ENCODE results near the gene RECK.

RECK gene

DNA sequence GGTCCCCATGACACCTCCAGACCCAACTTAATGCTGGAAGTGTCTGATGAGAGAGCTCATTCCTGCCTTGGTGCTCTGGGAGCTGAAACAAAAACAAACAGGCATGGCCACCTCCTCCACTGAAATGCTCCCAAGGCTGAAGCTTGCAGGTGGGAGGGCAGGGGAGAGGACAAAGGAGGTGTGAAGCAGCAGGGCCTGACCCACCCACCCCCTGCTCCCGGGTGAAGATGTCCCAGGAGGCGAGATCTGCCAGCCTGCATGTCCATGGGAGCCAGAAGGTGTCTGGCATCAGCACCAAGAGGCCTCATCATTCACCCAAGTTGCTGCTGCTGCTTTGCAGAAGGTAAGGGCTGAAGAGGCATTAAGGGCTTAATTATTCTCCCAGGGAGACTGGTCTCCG, 128.3 kb downstream of the RECK start:
- no peak for DNase-seq (ENCODE audit: extremely low read depth, low read depth)
- TF ChIP-seq, protein P1, sequence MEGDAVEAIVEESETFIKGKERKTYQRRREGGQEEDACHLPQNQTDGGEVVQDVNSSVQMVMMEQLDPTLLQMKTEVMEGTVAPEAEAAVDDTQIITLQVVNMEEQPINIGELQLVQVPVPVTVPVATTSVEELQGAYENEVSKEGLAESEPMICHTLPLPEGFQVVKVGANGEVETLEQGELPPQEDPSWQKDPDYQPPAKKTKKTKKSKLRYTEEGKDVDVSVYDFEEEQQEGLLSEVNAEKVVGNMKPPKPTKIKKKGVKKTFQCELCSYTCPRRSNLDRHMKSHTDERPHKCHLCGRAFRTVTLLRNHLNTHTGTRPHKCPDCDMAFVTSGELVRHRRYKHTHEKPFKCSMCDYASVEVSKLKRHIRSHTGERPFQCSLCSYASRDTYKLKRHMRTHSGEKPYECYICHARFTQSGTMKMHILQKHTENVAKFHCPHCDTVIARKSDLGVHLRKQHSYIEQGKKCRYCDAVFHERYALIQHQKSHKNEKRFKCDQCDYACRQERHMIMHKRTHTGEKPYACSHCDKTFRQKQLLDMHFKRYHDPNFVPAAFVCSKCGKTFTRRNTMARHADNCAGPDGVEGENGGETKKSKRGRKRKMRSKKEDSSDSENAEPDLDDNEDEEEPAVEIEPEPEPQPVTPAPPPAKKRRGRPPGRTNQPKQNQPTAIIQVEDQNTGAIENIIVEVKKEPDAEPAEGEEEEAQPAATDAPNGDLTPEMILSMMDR (IDR thresholded peaks at IDR 0.05; ENCODE audit: low read depth, low read length, missing control alignments) = no peak
- H3K4me3 ChIP-seq (replicated peaks; ENCODE audit: low read depth, low read length) = no peak overlapping the region

DNA sequence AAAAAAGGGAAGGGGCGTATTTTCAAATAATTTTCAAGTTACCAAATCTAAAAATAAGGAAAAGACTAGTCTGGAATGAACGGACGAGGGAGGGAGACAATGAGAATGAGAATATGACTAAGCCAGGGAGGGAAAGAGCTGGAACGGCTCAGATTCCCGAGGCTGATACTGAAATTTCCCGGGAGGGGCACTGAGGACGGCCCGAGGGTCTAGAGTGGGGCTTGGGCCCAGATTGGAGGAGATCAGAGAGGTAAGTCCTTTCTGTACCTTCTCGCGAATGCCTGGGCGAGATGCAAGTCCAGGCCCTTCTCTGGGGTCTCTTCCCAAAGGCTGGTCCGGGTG, 129.1 kb downstream of the RECK start:
- no peak overlapping the region for H3K4me3 ChIP-seq (replicated peaks; ENCODE audit: low read depth, low read length)
- TF ChIP-seq, protein P1 (IDR thresholded peaks at IDR 0.05; ENCODE audit: low read depth, low read length, missing control alignments) = no peak
- DNase-seq (ENCODE audit: extremely low read depth, low read depth) = no peak

DNA sequence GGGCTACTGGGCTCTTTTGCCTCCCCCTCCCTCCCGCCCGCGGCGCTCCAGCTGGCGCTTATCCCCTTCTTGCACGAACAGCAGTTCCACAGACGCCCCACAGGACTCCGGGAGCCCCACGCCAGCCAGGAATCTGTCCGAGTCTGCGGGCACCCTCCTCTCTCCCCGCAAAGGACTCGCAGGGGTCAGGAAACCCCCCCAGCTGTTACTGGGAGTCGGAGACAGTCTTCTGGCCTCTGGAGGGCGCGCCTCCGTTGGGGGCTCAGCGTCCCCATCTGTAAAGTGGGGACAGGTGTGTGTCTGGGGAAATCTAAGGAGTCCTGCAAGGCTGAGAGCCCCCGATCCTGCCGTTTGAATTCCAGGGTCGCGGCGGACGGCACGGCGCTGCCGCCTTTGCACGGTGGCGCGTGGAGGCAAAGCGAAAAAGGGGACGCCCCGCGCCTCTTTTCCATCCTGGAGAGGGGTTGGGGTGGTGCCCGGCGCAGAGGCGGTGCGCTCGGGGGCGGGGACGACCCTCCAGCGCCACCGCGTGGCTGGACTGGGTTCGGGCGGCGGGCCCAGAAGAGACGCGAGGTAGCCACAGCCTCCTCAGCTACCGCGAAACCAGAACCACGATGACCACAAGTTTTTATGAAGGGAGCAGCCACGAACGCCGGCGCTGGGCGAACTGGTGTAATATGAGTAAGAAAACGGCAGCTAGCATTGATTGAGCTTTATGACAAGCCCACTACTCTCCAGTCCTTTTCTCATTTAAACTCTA, 129.6 kb downstream of the RECK start:
- peak; percentile 49 for DNase-seq (ENCODE audit: extremely low read depth, low read depth)
- peak overlapping the region; percentile 44 for H3K4me3 ChIP-seq (replicated peaks; ENCODE audit: low read depth, low read length)
- TF ChIP-seq, protein P1 (IDR thresholded peaks at IDR 0.05; ENCODE audit: low read depth, low read length, missing control alignments) = peak; percentile 83

DNA sequence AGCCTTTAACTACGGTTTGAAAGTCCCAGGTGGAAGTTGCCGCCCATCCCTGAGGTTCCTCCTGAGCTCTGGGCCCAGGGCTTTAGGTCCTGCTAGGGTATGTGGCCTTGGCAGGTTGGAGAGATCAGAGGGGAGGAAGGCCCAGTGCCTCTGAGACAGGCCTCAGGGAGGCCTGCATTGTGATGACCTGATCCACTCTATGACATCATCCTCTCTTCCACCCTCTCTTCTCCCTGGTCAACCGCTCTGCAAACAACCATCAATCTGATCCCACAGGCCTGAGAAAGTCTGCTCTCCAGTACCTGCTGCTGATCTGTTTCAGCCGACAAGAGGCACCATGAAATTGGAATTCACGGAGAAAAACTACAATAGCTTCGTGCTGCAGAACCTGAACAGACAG, 132.5 kb downstream of the RECK start, which contains the start of gene CCIN:
Gene CCIN, plus strand, starts transcription at position 223 of the 400 bp plus-strand sequence. Its CDS starts 115 bp downstream, at position 338.
- TF ChIP-seq, protein P1 (IDR thresholded peaks at IDR 0.05; ENCODE audit: low read depth, low read length, missing control alignments) = no peak
- no peak for DNase-seq (ENCODE audit: extremely low read depth, low read depth)
- H3K4me3 ChIP-seq (replicated peaks; ENCODE audit: low read depth, low read length) = no peak within 1 kb of the TSS

GRCh38 chr9:36169708-36170107, 133.0 kb downstream of the RECK start:
- H3K4me3 ChIP-seq (replicated peaks; ENCODE audit: low read depth, low read length) = no peak overlapping the region
- DNase-seq (ENCODE audit: extremely low read depth, low read depth) = no peak
- TF ChIP-seq, protein P1 (IDR thresholded peaks at IDR 0.05; ENCODE audit: low read depth, low read length, missing control alignments) = no peak

DNA sequence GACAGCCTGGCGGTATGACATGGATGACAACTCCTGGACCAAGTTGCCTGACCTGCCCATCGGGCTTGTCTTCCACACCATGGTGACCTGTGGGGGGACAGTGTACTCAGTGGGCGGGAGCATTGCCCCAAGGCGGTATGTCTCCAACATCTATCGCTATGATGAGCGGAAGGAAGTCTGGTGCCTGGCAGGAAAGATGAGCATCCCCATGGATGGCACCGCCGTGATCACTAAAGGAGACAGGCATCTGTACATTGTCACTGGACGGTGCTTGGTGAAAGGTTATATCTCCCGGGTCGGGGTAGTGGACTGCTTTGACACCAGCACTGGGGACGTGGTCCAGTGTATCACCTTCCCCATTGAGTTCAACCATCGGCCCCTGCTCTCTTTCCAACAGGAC, 133.8 kb downstream of the RECK start:
- no peak overlapping the region for H3K4me3 ChIP-seq (replicated peaks; ENCODE audit: low read depth, low read length)
- TF ChIP-seq, protein P1 (IDR thresholded peaks at IDR 0.05; ENCODE audit: low read depth, low read length, missing control alignments) = no peak
- DNase-seq (ENCODE audit: extremely low read depth, low read depth) = no peak

GRCh38 chr9:36173861-36174260, 137.1 kb downstream of the RECK start:
- H3K4me3 ChIP-seq (replicated peaks; ENCODE audit: low read depth, low read length) = no peak overlapping the region
- no peak for DNase-seq (ENCODE audit: extremely low read depth, low read depth)
- TF ChIP-seq, protein P1 (IDR thresholded peaks at IDR 0.05; ENCODE audit: low read depth, low read length, missing control alignments) = no peak
